ENCODE measurements around the gene MACROD1.

MACROD1 gene

GRCh38 chr11:64069401-64070313 lies 96.3 kb downstream of the MACROD1 start:
- Histone ChIP-seq H3K4me1 (ENCODE audit: insufficient read depth, poor library complexity, severe bottlenecking) (no peaks in the 10 kb centered on the region), H3K27ac (ENCODE audit: poor library complexity, severe bottlenecking) (no peak overlapping the region), H3K9me3 (ENCODE audit: severe bottlenecking) (no peaks in the 10 kb centered on the region), H3K36me3 (ENCODE audit: low read depth) (no peaks in the 10 kb centered on the region), H3K27me3 (ENCODE audit: insufficient read depth, poor library complexity, severe bottlenecking) (no peaks in the 10 kb centered on the region), H3K4me3 (ENCODE audit: severe bottlenecking) (no peak overlapping the region)
- TF ChIP-seq CTCF (IDR thresholded peaks at IDR 0.05; ENCODE audit: poor library complexity, severe bottlenecking) = no peak
- ATAC-seq (ENCODE audit: low read depth) (no peak), DNase-seq (ENCODE audit: low spot score) (no peak)

DNA sequence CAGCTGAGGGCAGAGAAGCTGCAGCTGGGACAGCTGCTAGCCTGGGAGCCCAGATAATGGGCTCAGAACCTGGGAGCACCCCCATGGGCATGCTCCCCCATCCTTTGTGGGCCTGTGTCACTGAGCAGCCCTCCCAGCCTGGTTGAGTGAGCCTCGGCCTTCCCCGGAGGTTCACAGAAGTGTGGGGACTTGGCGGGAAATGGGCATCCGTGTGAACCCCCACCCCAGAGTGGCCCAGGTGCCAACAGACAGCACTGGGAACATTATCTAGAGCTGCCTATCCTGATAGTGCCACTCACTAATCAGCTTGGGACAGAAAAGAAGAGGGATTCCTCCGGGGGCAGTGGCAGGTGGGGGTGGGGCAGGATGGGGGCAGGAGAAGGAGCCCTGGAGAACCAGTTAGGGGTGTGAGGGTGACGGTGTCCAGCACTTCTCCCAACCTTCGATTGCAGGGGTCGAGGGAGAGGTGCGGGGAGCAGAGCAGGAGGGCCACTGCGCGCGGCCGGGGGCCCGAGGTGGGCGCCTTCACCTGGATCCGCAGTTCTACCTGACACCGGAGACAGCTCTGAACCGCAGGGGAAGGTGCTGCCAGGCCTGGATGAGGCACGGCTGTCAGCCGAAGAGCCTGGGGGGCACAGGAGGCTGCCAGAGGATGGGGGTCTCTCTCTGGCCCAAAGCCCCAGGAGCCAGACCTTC lies 97.1 kb downstream of the MACROD1 start:
- ATAC-seq (ENCODE audit: low read depth) (no peak), DNase-seq (ENCODE audit: low spot score) (no peak)
- Histone ChIP-seq H3K27ac (ENCODE audit: poor library complexity, severe bottlenecking) (no peak overlapping the region), H3K9me3 (ENCODE audit: severe bottlenecking) (no peaks in the 10 kb centered on the region), H3K4me3 (ENCODE audit: severe bottlenecking) (no peak overlapping the region), H3K27me3 (ENCODE audit: insufficient read depth, poor library complexity, severe bottlenecking) (no peaks in the 10 kb centered on the region), H3K36me3 (ENCODE audit: low read depth) (no peaks in the 10 kb centered on the region), H3K4me1 (ENCODE audit: insufficient read depth, poor library complexity, severe bottlenecking) (no peaks in the 10 kb centered on the region)
- no peak for TF ChIP-seq CTCF (IDR thresholded peaks at IDR 0.05; ENCODE audit: poor library complexity, severe bottlenecking)

- TF ChIP-seq CTCF (IDR thresholded peaks at IDR 0.05; ENCODE audit: poor library complexity, severe bottlenecking) = no peak
- H3K9me3 ChIP-seq (ENCODE audit: severe bottlenecking) = no peaks in the 10 kb centered on the region
- H3K4me1 ChIP-seq (ENCODE audit: insufficient read depth, poor library complexity, severe bottlenecking) = no peaks in the 10 kb centered on the region
- no peaks in the 10 kb centered on the region for H3K27me3 ChIP-seq (ENCODE audit: insufficient read depth, poor library complexity, severe bottlenecking)
- DNase-seq (ENCODE audit: low spot score) = no peak
- ATAC-seq (ENCODE audit: low read depth) = no peak
- H3K27ac ChIP-seq (ENCODE audit: poor library complexity, severe bottlenecking) = no peak overlapping the region
- no peaks in the 10 kb centered on the region for H3K36me3 ChIP-seq (ENCODE audit: low read depth)
- H3K4me3 ChIP-seq (ENCODE audit: severe bottlenecking) = no peak overlapping the region
Measured at GRCh38 chr11:64067230-64067993, 98.5 kb downstream of the MACROD1 start.

DNA sequence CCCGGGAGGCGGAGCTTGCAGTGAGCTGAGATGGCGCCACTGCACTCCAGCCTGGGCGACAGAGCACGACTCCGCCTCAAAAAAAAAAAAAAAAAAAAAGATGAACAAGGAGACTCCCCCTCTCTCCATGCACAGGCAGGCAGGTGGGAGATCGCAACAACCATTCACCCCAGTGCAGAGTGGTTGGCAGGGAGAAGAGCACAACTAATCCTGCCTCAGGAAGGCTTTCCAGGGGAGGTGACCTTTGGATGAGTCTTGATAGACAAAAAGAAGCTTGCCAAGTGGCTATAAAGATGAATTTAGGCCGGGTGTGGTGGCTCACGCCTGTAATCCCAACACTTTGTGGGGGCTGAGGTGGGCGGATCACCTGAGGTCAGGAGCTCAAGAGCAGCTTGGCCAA lies 100.2 kb downstream of the MACROD1 start:
- Histone ChIP-seq H3K27me3 (ENCODE audit: insufficient read depth, poor library complexity, severe bottlenecking) (peaks cover 3% of the 10 kb centered on the region), H3K27ac (ENCODE audit: poor library complexity, severe bottlenecking) (no peak overlapping the region), H3K9me3 (ENCODE audit: severe bottlenecking) (no peaks in the 10 kb centered on the region), H3K4me1 (ENCODE audit: insufficient read depth, poor library complexity, severe bottlenecking) (no peaks in the 10 kb centered on the region), H3K4me3 (ENCODE audit: severe bottlenecking) (no peak overlapping the region), H3K36me3 (ENCODE audit: low read depth) (no peaks in the 10 kb centered on the region)
- ATAC-seq (ENCODE audit: low read depth) (no peak), DNase-seq (ENCODE audit: low spot score) (no peak)
- TF ChIP-seq CTCF (IDR thresholded peaks at IDR 0.05; ENCODE audit: poor library complexity, severe bottlenecking) = no peak
